D341Med (cell line): ENCODE data around the gene SLC38A1.
"Not testable (repeated sequence)": the region's sequence is repeated elsewhere in the genome, so short reads cannot be mapped to it uniquely, and the experiment has no call there.

ENCODE experiments used
- DNase-seq: peaks from one replicate; pipeline ENCODE4 v3.0.0; 2012; ENCODE audit warnings: low spot score

Gene SLC38A1

DNA sequence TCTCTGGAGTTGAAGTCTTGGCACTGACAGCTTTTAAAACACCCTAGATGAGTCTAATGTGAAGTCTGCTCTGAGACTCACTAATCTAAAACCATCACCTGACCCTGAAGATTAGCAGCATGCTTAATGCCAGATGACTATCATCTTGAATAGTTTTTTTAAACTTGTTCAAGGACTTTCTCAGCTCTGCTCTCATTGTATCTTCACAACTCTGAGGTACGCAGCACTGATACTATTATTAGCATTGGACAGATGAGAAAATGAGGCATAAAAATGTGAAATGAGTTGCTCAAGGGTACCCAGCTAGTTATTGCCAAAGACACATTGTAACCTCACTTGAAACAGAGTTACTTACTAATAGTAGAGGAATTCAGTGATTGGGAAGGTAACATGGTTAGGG, 4.8 kb downstream of the SLC38A1 start:
- DNase-seq: peak; percentile 39

DNA sequence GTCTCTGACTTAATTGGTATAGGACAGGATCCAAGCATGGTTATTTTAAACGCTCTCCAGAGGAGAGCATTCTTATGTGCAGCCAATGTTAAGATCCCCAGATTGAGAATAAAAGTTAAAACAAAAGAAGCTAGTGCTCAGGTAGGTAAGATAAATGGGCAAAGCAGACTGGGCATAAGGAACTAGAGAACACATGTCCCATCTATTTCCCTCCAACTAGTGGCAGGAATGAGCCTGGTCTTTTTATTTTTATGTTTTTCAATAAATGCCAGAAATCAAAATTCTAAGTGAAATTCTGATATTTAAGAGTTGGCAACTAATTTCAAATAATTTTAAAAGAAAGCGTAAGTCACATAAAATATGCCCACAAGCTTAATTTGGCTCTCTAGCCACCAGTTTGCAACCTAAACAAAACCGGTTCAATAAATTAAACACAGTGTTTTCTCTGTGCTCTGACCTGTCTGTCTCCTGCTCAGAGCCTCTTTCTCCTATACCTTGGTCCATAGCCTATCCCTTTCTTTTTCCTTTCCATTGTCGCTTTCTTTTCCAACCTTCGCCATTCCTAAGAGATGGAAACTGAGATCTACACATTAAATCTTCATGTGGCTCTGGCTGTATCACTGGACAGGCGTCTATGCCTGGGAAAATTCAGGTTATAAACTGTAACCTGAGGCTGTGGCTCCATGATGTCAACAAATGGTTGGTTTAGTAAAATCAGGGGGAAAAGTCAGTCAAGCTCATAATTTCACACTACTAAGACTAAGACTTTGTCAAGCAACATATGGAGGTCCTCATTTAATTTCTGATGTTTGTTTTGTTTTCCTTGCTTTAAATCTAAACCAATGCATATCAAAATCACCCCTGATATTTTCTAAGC, 5.5 kb downstream of the SLC38A1 start:
- DNase-seq: no peak

DNA sequence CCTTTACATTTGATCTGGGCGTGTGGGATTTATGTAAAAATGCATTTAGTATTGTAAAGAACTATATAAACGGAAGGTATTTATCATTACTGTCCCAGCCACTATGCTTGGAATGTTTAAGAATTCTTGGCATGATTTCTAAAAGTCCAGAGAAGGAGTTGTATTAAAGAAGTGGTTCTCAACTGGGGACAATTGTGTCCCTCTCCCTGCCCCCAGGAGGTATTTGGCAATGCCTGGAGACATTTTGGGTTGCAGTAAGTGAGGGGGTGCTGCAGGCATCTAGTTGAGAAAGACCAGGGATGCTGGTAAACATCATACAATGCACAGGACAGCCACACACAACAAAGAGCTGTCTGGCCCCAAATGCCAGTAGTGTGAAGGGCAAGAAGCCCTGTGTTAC, 7.2 kb downstream of the SLC38A1 start:
- no peak for DNase-seq

DNA sequence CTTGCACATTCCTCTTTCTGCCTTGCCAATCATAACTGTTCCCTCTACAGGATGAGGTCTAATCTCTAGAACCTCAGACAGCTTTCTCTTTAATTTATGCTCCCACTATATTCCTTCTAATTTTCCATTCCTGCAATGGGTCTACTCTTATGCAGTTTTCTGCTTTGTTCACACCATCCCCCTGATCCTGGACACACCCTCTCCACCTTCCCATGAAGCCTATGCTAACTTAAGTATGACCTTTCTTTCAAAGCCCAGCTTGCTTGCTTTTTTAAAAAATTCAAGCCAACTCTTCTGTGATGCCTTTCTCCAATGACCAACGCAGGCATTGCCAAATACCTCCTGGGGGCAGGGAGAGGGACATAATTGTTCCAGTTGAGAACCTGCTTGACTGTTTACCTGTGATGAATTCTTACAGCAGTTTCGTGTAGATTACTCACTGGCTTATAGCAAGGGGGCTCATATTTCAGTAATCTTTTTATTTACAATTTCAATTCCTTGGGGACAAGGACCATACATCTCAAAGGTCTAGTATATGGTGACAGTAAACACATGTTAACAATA, 7.8 kb downstream of the SLC38A1 start:
- no peak for DNase-seq

DNA sequence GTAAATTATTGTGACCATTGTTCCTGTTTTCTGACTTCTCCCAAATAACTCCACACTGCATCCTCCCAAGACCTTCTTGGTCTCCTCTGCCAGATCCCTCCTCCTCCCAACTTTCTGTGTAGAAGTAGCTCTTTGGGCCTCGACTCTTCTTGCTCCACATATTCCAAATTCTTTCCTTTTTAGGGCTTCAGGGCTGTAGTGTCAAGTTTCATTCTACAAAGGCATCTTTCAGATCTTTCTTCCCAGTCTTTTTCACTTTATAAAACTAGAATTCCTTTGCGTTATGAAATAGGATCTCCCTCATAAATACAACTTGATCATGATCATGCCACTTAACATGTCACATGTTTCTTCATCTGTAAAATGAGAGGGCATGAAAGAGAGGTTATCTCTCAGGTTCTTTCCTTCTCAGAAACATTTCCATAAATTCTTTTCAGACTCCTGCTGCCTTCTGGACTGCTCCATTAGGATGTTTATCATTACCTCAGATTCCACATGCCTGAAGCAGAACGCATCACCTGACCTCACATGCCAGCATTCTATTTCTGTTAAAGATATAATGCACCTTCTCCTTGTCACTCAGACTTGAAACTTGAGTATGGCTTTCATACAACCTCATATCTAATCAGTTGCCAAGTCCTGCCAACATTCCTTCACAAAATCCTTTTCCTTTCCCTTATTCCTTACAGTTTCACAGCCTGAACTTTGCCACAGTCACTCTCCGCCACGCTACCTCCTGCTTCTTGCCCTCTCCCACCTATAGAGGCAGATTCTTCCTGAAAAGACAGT, 8.5 kb downstream of the SLC38A1 start:
- DNase-seq: no peak

DNA sequence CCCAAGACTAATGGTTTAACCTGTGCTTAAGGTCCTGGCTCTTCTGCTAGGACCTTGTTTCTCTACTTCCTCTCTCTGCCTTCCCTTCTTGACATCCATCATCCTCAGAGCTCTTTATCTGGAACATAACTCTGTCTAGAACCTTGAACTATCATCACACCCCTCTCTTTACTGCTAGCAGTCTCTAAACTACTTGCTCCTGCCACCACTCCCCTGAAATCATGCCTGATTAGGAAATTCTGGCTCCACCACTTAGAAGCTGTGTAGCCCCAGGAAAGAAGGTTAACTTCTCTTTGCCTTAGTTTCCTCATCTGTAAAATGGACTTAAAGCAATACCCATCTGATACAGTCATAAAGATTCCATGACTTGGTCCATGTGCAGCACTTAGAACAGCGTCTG, 9.1 kb downstream of the SLC38A1 start:
- no peak for DNase-seq

DNA sequence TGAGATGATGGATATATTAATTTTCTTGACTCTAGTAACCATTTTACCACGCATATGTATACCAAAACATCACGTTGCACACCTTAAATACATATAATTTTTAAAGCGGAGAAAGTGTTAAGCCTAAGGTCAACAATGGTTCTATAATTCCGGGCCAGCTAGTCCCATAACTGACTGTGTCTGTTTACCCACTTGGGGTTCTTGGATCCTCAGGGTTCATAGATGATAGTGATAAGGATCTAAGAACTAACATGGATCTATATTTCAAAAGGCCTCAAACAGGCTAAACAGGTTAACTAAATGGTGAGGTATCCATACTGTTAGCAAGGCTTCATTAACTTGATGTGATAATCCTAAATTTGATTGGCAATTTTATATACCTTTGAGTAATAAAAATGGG, 9.8 kb downstream of the SLC38A1 start:
- no peak for DNase-seq

DNA sequence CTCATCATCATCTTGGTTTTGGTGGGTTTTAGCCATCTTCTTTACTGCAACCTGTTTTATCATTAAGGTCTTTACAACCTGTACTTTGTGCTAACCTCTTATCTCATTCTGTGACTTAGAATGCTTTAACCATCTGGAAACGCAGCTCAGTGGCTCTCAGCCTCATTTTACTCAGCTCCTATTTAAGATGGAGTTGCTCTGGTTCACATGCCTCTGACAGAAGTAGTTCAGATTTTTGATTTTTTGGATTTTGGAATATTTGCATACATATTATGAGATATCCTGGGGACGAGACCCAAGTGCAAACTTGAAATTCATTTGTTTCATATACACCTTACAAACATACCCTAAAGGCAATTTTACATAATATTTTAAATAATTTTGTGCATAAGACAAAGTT, 10.7 kb downstream of the SLC38A1 start:
- no peak for DNase-seq

DNA sequence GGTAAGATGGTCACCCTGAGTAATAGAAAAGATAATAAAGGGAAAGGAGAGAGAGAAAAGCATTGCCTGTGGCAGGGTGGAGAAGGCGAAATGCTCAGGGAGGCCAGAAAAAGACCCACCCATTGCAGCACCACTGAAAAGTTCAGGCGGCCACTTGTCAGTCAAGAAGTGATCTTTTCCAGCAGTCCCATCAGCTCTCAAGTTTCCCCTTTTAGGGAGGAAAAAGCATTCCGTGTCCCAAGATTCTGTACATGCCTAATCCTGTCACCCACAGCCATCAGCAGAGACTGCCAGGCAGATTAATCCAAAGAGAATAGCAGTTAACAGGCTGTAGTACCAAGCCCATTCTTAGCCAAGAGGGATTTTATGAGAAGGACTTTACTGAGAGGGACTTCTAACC, 11.9 kb downstream of the SLC38A1 start:
- DNase-seq: no peak

DNA sequence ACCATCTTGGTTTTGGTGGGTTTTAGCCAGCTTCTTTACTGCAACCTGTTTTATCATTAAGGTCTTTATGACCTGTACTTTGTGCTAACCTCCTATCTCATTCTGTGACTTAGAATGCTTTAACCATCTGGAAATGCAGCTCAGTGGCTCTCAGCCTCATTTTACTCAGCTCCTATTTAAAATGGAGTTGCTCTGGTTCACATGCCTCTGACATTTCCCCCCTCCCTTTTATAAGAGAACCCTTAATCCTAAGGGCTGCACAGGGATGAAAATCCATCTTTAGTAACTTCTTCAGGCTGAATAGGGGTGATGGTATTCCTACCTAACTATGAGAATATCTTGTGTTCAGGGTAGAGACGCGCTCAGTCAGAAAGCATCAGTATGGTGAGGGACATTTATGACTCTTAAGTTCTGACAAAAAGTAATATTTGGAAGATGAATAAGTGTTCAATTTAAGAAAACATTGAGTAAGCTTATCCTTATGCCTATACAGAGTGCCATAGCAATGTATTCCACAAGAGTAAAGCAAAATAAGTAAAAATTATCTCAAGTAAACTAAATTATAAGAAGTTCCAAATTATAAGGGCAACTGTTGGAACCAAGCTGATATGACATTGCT, 15.2 kb downstream of the SLC38A1 start:
- no peak for DNase-seq

DNA sequence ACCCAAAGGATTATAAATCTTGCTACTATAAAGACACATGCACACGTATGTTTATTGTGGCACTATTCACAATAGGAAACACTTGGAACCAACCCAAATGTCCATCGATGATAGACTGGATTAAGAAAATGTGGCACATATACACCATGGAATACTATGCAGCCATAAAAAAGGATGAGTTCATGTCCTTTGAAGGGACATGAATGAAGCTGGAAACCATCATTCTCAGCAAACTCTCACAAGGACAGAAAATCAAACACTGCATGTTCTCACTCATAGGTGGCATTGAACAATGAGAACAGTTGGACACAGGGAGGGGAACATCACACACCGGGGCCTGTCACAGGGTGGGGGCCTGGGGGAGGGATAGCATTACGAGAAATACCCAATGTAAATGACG, 16.8 kb downstream of the SLC38A1 start:
- not testable (repeated sequence) for DNase-seq

DNA sequence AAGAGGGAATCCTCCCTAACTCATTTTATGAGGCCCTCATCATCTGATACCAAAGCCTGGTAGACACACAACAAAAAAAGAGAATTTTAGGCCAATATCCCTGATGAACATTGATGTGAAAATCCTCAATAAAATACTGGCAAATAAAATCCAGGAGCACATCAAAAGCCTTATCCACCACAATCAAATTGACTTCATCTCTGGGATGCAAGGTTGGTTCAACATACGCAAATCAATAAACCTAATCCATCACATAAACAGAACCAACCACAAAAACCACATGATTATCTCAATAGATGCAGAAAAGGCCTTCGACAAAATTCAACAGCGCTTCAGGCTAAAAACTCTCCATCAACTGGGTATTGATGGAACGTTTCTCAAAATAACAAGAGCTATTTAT, 18.9 kb downstream of the SLC38A1 start:
- DNase-seq: not testable (repeated sequence)

DNA sequence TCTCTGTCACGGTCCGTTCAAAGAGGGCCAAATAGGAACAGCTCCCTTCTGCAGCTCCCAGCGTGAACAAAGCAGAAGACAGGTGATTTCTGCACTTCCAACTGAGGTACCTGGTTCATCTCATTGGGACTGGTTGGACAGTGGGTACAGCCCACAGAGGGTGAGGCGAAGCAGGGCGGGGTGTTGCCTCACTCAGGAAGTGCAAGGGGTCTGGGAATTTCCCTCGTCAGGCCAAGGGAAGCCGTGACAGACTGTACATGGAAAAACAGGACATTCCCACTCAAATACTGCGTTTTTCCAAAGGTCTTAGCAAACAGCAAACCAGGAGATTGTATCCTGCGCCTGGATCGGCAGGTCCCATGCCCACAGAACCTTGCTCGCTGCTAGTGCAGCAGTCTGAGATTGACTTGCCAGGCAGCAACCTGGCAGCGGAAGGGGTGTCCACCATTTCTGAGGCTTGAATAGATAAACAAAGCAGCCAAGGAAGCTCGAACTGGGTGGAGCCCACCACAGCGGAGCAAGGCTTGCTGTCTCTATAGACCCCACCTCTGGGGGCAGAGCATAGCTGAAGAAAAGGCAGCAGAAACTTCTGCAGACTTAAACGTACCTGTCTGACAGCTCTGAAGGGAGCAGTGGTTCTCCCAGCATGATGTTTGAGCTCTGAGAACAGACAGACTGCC, 22.7 kb downstream of the SLC38A1 start:
- DNase-seq: no peak

DNA sequence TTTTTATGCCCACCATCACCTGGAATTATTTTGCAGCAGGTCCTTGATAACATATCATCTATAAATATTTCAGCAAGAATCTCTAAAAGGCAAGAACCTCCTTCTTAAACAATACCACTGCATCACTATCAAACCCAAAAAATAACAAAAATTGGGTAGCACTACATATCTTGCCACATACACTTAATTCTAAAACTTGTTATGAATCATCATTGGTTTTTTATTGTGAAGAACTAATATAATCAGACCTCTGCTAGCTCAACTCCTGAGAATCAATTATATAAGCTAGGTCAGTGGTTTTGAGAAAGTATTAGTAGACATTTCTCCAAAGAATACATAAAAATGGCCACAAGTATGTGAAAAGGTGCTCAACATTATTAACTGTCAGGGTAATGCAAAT, 23.8 kb downstream of the SLC38A1 start:
- no peak for DNase-seq

DNA sequence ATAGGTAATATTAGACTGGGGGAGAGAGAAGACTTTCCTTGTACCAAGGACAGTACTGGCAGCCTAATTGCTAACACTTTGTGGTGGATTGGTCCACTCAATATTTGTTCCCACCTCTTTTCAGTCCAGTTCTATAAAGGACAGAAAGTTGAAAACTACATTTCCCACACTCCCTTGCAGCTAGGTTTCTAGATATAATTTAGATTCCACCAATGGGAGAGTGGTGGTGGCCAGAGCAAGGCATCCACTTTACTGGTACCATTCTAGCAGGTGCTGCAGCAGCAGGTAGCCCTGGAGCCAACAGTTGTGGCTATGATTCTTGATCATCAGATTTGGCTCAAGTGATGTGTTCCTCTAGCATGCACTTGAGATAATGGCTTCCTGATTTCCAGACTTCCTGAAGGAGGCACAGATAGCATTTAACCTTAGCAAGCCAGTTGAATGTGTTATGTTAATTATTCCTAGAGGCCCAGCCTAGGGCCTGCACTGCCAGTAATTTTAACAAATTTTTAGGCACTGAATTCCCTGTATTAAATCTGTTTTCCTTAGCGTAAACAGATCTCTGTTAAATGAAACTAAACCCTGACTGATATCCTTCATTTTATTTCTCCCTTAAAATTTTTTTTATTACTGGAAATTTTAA, 24.4 kb downstream of the SLC38A1 start:
- DNase-seq: no peak

DNA sequence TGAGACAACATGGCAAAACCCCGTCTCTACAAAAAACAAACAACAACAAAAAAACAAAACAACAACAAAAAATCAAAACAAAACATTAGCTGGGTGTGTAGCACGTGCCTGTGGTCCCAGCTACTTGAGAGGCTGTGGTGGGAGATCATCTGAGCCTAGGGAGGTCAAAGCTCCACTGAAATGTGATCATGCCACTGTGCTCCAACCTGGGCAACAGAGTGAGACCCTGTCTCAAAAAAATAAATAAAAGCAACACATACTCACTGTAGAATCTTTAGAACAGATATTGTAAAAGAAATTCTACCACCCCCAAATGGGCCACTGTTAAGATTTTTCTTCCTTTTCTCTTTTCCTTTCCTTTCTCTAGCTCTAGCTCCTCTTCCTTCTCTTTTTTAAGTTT, 26.3 kb downstream of the SLC38A1 start:
- DNase-seq: no peak

DNA sequence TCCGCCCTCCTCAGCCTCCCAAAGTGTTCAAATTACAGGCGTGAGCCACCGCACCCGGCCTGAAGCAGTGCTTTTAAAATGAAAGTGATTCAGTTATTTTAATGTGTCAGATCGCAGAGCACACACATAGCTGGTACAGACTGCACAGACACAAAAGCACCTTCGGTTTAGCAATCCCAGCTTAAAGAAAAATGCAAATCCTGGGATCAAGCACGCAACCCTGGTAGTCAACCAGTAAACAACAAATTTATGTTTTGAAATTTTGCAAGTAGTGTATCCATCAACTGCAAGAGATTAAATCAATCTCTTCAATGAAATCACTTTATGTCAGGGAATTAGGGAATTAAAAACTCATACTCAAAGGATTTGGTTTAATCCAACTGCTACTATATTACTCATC, 28.4 kb downstream of the SLC38A1 start:
- peak; percentile 50 for DNase-seq

DNA sequence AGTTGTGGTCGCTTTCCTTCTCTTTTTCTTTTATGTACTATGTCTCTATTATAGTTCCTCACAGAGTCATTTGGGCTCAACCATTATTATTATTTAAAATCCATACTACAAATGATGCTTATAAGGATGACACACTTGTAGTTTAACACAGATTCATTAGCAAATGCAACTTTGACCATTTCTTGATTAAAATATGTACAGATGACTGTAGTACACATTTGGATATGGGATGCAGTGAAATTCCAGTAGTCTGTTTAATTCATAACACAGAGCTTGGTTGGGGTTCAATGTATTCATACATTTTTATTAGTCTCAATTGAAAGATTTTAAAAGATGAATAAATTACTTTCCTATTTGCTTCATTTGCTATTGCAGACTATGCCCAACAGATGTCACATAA, 30.0 kb downstream of the SLC38A1 start:
- DNase-seq: no peak

DNA sequence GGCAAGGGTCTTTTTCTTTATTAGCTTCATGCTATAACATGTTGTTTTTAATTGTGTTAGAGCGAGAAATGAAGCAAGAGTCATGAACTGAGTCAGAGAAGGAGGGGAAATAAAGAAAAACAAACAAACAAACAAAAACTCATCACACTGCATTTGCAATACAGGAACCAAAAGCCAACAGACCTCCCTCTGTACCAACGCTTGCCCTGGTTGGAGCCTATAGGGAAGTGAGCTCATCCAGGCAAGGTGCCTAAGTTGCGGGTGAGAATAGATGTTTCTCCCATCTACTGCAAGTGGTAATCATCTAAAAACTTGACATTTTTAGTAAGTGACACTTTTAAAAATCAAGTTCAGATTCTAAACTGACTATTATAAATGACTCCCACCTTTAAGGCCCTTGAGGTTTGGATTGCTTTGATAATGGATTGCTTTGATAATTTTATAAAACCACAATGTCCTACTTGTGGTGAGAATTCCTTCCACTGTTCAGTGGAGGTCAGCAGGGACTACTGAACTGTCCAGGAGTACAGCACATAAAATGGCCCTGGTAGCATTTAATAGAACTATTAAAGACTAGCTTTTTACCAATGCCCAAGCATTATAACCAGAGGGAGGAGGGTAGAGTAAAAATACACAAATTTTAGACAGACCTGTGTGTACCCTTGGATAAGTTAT, 31.3 kb downstream of the SLC38A1 start:
- no peak for DNase-seq

DNA sequence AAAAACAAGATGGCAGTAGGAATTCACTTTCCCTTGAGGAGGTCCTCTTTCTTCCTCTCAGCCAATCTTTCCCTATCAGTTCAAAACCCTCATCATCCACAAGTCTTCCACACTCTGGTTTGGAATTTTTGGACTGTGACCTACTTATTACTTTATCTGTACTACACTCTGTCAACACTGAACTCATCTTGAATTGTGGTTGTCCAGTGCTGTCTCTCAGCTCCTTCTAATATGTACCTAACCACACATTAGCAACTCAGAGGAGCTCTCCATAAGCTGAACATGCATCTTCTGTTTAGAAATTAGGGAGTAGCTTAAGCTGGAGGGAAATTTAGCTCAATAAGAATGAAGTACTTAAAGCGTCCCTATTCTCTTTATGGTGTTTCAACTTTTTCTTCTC, 34.8 kb downstream of the SLC38A1 start:
- DNase-seq: no peak

DNA sequence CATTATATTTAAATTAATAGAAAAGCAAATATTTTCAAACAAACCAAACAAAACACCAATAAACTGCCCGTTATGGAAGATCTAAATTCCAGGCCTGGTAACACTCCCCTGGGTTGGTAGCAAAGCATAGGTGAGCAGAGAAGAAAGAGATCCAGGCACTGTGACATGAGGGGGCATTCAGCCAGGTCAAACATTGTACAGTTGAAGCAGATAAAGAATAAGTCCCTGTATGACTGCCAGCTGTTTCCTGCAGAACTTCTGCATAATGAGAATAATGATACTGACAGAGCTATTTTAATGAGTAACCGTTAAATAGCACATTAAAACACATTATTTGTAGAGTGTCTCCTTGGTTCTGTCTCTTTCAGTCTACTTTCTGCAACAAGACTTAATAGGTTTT, 35.4 kb downstream of the SLC38A1 start:
- DNase-seq: no peak
